ENCODE measurements around the gene OST4.
A peak's percentile ranks its signal among the peaks of the same experiment; 100 is the strongest.

OST4 gene

DNA sequence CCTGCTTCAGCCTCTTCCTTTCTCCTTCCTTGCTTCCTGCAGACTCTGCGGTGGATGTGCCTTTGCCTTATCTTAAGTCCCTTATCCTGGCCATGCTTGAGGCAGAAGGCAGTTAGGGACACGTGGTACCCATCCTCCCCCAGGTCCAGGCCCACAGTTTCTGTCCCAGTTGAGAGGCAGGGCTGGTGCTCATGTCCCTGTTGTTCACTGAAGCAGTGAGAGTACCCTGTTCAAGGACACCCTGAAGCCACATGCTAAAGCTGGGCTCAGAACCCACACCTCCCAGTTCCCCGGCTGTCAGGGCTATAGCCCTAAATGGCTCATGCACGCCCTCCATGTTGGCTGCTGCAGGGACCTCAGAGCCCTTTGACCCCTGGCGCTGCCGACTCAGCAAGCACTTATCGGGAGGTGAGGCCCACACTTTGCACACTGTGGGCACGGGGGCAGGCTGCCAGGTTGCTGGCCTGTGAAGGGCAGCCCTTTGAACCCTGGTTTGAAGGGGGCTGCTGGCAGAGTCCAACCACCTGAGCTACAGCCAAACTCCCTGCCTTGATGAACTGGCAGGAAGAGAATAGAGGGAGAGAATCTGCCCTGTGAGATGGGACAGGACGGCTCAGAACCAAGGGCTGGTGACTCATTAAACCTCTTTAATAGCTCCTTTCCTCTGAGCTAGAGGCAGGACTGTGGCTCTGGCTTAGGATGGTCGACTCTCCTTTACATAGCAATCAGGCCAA is 21.4 kb upstream of the OST4 start:
- DNase-seq = no peak

DNA sequence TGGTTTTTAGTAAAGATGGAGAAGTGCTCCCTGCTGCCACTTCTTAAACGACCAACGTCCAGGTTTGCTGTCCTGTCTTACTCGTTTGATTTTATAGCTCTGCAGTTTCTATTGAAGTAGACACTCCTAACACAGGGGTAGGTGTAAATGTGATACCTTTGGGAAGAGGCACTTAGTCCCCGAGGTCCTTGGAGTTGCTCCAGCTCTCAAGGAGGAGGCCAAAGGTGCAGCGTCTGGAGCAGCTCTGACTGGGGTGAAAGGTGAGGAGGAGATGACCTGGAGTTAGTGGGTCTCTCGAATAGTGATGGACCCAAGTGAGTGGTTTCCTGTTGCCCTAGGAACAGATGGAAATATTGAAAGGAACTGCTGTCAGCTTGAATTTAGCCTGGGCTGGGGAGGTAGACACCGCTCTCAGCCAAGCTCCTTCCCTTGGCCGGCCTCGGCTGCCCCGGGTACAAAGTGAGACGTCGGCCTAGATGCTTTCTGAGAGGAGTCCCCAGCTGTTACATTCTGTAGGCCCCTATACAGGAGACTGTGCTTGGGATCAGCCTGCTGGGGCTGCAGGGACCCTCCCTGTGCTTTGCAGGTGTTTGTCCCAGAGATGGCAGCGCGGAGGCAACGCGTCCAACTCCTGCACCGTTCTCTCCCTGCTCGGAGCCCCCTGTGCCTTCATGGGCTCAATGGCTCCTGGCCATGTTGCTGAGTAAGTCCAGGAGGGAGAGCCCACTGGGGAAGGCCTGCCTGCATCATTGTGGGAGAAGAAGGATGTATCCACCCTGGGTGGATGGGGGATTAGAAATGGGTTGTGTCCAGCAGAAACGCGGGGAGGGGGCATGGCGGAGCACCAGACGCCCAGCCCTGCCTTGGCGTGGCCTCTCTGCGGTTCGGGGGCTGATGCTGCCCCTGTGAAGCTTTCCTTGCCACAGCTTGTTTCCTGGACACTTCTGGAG is 20.6 kb upstream of the OST4 start:
- no peak for DNase-seq

DNA sequence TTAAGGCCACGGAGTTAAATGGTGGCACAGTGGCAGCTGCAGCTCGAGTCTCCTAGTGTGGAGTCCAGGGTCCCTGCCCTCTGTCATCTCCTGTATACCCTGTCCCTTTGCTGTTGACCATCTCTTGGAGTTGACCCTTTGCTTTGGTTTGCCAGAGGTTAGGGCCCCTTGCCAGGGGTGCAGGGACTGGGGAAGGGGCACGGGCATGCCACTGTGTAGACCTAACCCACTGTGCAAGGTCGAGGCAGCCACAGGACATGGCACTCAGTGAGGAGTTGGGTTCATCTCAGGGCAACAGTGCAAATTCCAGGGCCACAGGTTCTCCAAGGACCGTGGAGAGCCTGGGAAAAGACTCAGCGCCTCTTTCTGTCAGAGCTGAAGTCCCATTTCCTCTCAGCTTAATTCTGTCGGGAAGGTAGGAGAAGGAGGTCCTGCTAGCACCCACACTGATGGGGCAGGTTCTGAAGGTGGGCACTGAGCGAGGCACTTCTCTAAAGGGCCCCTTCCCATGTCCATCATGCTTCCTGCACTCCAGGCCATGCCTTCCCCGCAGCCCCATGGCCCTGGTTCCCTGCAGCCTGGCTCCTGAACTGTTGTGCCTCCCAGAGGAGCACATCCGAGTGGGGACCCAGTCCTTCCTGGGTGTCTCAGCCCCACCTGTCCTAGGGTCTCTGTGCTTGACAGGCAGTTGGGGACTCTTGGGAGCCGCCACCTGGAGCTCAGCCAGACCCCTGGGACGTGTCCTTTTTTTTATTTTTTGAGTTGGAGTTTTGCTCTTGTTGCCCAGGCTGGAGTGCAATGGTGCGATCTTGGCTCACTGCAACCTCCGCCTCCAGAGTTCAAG is 17.9 kb upstream of the OST4 start:
- no peak for DNase-seq

DNA sequence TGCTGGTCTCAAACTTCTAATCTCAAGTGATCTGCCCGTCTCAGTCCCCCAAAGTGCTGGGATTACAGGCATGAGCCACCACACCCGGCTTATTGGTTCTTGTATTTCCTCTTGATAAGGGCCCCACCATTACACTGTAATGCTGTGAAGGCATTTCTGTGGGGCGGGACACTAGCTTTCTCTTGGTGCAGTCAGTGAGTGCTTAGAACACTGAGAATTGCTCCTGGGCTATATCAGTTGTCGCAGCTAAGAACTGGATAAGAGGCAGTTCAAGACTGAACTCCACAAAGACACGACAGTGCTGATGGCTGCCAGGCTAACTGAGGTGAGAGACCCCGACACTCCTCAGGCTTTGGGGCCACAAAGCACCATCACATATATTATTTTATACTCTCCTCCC is 17.2 kb upstream of the OST4 start:
- no peak for DNase-seq

DNA sequence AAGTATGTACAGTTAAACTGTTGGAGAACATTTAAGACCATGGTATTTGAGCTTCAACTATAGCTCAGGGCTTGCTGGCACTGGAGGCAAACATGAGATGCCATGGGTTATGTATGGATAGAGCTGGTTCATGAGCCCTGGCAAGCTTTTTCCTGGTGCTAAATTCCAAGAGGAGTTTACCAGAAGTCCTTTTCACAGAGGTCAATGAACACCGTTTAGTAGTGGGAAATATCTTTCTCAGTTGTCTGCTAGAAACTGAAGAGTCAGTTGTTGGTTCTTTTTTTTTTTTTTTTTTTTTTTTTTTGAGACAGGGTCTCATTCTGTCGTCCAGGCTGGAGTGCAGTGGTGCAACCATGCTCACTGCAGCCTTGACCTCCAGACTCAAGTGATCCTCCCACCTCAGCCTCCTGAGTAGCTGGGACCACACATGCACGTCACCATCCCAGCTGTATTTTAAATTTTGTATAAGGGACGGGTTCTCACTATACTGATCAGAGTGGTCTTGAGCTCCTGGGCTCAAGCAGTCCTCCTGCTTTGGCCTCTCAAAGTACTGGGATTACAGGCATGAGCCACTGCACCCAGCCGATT is 16.5 kb upstream of the OST4 start:
- DNase-seq = no peak

DNA sequence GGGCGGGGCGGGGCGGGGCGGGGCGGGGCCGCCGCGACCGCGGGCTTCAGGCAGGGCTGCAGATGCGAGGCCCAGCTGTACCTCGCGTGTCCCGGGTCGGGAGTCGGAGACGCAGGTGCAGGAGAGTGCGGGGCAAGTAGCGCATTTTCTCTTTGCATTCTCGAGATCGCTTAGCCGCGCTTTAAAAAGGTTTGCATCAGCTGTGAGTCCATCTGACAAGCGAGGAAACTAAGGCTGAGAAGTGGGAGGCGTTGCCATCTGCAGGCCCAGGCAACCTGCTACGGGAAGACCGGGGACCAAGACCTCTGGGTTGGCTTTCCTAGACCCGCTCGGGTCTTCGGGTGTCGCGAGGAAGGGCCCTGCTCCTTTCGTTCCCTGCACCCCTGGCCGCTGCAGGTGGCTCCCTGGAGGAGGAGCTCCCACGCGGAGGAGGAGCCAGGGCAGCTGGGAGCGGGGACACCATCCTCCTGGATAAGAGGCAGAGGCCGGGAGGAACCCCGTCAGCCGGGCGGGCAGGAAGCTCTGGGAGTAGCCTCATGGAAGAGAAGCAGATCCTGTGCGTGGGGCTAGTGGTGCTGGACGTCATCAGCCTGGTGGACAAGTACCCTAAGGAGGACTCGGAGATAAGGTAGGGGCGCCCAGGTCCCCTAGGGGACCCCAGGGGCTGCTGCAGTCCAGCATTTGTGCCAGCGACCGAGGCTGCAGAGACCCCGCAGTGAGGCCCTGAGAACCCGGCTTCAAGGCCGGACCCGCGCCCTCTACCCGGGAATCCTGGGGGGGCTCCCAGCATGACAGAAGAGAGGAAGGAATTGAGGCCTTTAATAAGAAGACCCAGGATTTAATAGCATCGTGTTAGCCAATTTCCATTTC is 15.5 kb upstream of the OST4 start, which contains the start of gene KHK:
KHK (plus strand) TSS at position 49 of the 870 bp plus-strand sequence; CDS start at position 537, 488 bp downstream.
- DNase-seq = no peak

DNA sequence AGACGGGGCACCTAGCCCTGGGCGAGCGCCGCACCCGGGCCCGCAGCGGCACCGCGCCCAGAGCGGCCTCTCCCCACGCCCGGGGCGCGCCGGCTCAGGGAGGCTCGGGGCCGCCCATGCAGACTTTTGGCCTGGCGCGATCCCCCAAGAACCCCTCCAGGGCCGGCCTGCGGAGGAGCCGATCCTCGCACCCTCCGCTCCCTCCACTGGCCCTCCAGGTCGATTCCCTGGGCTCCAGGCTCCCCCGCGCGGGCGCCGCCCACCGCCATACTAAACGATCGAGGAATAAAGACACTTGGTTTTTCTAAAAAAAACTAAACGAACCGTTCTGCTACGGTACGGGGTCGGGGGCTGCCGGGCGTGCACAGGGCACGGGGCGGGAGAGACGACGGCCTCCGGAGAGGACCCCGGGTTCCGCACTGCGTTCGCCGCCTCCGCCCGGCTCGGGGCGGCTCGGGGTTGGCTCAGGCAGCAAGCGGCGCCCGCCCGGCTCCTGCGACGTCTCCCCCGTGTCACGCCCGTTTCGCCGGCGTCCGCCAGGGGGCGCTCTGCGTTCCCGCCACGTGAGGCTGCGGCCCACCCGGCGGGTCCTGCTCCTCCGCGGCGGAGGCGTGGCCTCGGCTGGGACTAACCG is 14.8 kb upstream of the OST4 start:
- peak; percentile 97 to 98 for DNase-seq

DNA sequence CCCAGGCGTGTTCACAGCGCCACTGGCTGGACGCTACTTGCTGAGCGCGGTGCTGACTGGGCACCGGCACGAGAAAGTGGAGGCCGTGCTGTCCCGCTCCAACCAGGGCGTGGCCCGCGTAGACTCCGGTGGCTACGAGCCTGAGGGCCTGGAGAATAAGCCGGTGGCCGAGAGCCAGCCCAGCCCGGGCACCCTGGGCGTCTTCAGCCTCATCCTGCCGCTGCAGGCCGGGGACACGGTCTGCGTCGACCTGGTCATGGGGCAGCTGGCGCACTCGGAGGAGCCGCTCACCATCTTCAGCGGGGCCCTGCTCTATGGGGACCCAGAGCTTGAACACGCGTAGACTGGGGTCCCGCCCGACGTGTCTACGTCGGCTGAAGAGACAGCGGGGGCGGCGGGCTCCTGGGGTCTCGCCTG is 14.2 kb upstream of the OST4 start:
- peak; percentile 14 to 29 for DNase-seq

DNA sequence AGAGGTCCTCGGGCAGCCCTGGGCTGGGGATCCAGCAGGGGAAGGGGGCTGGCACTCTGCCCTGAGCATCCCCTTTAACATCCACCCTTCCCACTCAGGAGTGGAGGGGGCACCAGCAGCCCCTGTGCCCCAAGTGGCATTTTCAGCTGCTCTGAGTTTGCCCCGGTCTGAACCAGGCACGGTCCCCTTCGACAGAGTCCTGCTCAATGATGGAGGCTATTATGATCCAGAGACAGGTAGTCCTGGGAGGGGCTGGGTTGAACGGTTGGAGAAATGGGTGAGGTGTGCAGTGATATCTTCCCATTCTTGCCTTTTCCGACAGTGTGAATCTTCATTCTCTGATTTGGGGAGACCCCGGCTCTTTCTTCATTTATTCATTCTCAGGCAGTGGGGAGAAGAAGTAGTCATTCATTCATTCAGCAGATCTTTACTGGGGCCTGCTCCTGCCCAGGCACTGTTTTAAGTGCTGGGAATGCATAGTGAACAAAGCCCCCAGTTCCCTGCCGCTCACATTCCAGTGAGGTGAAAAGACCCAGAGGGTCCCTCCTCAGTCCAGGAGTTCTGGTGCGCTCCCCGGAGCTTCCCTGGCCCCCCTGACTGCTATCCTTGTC is 13.7 kb upstream of the OST4 start:
- no peak for DNase-seq

DNA sequence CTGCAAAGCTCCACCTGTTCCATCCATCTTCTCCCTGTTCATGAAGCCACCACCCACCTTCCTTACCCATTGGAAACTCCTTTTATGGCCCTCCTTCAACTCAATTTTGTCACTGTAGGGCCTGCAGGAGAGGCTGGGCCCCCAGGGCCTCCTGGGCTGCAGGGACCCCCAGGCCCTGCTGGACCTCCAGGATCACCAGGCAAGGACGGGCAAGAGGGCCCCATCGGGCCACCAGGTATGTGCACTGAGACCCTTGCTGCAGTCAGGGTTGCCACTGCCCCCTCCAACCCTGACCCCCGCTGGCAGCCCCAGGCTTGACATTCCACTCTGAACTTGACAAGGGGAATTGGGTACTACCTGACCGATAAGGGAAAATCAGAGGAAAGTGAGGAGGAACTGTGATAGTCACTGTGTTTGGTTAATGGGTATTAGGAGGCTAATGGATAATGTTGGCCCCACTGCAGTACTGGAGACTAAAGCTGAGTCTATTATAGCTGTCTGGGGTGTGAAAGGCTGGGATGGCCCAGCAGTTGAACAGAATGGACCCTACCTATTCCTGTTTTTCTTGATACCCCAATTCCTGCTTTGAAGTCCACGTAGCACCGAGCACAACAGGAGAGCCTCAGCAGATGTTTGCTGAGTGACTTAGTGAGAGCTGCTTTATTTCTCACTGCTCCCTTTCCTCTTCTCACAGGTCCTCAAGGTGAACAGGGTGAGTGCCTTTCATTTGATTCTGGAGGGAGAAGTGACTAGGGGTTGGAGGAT is 13.0 kb upstream of the OST4 start:
- DNase-seq = no peak

DNA sequence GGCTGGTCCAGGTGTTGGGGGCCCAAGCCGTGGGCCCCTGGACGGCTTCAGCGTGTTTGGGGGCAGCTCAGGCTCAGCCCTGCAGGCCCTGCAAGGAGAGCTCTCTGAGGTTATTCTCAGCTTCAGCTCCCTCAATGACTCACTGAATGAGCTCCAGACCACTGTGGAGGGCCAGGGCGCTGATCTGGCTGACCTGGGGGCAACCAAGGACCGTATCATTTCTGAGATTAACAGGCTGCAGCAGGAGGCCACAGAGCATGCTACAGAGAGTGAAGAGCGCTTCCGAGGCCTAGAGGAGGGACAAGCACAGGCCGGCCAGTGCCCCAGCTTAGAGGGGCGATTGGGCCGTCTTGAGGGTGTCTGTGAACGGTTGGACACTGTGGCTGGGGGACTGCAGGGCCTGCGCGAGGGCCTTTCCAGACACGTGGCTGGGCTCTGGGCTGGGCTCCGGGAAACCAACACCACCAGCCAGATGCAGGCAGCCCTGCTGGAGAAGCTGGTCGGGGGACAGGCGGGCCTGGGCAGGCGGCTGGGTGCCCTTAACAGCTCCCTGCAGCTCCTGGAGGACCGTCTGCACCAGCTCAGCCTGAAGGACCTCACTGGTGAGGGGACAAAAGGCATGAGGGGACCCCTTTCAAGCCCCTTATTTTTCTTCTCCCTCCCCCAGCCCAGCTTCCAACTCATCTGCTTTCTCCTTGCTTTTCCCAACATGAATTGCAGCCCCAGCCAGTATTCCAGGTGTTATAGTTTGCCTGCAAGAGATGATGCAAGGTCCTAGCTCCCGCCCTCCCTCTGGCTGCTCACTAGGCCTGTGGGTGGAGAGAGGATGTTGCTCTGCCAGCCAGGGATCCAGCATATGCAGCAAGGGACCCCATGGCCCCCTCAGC is 12.2 kb upstream of the OST4 start:
- no peak for DNase-seq

DNA sequence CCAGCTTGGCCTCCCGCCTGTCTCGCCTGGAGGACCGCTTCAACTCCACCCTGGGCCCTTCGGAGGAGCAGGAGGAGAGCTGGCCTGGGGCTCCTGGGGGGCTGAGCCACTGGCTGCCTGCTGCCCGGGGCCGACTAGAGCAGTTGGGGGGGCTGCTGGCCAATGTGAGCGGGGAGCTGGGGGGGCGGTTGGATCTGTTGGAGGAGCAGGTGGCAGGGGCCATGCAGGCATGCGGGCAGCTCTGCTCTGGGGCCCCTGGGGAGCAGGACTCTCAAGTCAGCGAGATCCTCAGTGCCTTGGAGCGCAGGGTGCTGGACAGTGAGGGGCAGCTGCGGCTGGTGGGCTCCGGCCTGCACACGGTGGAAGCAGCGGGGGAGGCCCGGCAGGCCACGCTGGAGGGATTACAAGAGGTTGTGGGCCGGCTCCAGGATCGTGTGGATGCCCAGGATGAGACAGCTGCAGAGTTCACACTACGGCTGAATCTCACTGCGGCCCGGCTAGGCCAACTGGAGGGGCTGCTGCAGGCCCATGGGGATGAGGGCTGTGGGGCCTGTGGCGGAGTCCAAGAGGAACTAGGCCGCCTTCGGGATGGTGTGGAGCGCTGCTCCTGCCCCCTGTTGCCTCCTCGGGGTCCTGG is 11.4 kb upstream of the OST4 start:
- DNase-seq = no peak

DNA sequence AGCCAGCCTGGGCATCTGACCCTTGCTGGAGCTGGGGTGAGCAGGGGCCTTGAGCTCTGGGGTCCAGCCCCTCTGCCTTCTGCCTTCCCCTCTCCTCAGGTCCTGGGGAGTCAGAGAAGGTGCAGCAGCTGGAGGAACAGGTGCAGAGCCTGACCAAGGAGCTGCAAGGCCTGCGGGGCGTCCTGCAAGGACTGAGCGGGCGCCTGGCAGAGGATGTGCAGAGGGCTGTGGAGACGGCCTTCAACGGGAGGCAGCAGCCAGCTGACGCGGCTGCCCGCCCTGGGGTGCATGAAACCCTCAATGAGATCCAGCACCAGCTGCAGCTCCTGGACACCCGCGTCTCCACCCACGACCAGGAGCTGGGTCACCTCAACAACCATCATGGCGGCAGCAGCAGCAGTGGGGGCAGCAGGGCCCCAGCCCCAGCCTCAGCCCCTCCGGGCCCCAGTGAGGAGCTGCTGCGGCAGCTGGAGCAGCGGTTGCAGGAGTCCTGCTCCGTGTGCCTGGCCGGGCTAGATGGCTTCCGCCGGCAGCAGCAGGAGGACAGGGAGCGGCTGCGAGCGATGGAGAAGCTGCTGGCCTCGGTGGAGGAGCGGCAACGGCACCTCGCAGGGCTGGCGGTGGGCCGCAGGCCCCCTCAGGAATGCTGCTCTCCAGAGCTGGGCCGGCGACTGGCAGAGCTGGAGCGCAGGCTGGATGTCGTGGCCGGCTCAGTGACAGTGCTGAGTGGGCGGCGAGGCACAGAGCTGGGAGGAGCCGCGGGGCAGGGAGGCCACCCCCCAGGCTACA is 10.7 kb upstream of the OST4 start:
- no peak for DNase-seq

DNA sequence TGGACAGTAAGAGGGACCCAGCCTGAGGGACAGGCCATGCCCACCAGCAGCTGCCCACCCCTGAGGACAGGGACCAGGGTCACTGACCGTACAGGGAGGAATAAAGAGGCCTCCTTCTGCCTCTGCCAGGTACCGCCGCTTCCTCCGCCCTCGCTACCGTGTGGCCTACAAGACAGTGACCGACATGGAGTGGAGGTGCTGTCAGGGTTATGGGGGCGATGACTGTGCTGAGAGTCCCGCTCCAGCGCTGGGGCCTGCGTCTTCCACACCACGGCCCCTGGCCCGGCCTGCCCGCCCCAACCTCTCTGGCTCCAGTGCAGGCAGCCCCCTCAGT is 9.1 kb upstream of the OST4 start:
- no peak for DNase-seq

DNA sequence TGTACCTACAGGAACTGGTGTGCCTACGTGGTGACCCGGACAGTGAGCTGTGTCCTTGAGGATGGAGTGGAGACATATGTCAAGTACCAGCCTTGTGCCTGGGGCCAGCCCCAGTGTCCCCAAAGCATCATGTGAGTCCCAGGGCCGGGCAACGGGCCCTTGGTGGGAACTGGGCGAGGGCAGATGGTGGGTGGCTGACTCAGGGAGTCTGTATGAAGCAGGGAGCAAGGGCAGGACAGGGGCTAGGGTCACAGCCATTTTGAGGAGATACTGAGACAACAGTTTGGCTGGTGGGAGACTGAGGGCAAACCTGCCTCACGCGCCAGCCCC is 8.7 kb upstream of the OST4 start:
- no peak for DNase-seq

DNA sequence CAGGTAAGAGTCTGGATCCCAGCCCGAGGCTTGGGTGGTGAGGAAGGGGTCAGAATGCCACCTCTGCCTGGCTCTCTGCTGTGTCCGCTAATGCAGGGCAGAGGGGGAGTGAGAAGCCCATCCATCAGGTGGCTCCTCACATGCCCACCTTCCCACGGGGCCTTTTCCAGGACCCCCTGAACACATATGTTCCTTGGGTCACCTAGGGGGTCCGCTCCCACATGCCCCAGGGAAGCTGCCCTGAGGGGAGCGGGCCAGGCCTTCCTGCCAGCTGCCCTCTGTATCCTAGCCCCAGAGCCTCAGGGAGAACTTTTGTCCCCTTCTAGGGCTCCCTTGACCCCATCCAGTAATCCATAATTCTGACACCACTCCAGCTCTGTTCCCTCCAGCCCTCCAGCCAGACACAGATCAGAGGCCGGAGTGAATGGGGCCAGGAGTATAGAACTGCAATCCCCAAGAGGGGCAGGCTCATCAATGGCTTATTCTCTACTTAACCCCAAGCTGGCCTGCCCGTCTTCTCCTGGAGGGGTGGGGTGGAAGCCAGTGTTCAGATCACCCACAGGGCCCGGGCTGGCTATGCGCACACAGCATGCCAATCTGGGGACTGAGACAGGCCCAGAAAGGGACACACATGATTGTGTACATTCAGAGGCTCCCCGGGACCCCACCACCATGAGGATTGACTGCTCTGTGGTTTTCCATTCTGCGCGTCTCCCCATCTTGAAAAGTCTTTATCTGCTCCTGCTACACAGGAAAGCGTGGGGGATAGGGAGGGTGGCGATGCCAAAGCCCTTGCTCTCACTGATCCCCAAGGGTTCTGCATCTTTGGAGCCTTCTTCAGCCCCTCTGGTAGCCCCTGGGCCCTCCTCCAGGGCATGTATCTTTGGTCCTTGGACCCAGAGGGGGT is 8.0 kb upstream of the OST4 start:
- no peak for DNase-seq
